A673 (cell line): ENCODE measurements around the gene XKR7. TPM values are rescaled to one million over a fixed set of nuclear protein-coding genes. Genes with fewer than 3 reads are reported as not detected.
"Not testable (repeated sequence)": the region's sequence is repeated elsewhere in the genome, so short reads cannot be mapped to it uniquely, and the experiment has no call there.

ENCODE experiments used
- BruUV-seq: library from RNA; stranded (reverse); fragments of 400-500 nt; replicated peaks from 2 replicates; lab custom pipeline; 2021; lab: Mats Ljungman, UMichigan
- CTCF ChIA-PET: fragments of 300-600 bp; sonication (Branson Sonifier 250); formaldehyde crosslinking; loops from one replicate; lab custom pipeline; 2022; ENCODE audit warnings: antibody characterized with exemption; lab: Charles Lee
- POLR2A ChIA-PET: fragments of 300-600 bp; sonication (Branson Sonifier 250); formaldehyde crosslinking; loops from one replicate; lab custom pipeline; 2022; ENCODE audit warnings: antibody characterized with exemption; ENCODE audit not compliant: low non-redundant PET; lab: Charles Lee
- DNase-seq: peaks from one replicate; pipeline ENCODE4 v3.0.0-alpha.2; 2015; ENCODE audit warnings: low spot score
- H3K27ac ChIP-seq: fragments of 200-600 bp; sonication (generic); 2 replicates; pipeline ENCODE4 v1.5.1; 2016; ENCODE audit warnings: mixed run types, low read depth, mild to moderate bottlenecking, mixed read lengths, antibody characterized with exemption, low read length; ENCODE audit not compliant: poor library complexity, severe bottlenecking
- H3K27me3 ChIP-seq: fragments of 200-600 bp; sonication (generic); replicated peaks from 2 replicates; pipeline ENCODE4 v1.6.1; 2017; ENCODE audit warnings: mixed run types, low read depth, mild to moderate bottlenecking, mixed read lengths, antibody characterized with exemption, low read length; ENCODE audit not compliant: insufficient read depth, poor library complexity
- H3K36me3 ChIP-seq: fragments of 200-600 bp; sonication (generic); 2 replicates; pipeline ENCODE4 v1.6.1; 2016; ENCODE audit warnings: mixed run types, mild to moderate bottlenecking, mixed read lengths, antibody characterized with exemption, low read length; ENCODE audit not compliant: insufficient read depth, poor library complexity, severe bottlenecking
- H3K4me1 ChIP-seq: fragments of 200-600 bp; sonication (generic); 2 replicates; pipeline ENCODE4 v1.6.1; 2017; ENCODE audit warnings: mixed run types, mild to moderate bottlenecking, mixed read lengths, antibody characterized with exemption, low read length; ENCODE audit not compliant: insufficient read depth, poor library complexity, severe bottlenecking
- H3K4me3 ChIP-seq: fragments of 200-600 bp; sonication (generic); 2 replicates; pipeline ENCODE4 v1.5.1; 2016; ENCODE audit warnings: low read depth, mixed run types, mild to moderate bottlenecking, mixed read lengths, low read length; ENCODE audit not compliant: poor library complexity, severe bottlenecking
- H3K9me3 ChIP-seq: fragments of 200-600 bp; sonication (generic); 2 replicates; pipeline ENCODE4 v1.6.1; 2016; ENCODE audit warnings: mixed run types, low read depth, mild to moderate bottlenecking, mixed read lengths, antibody characterized with exemption, low read length; ENCODE audit not compliant: poor library complexity, severe bottlenecking
- EZH2 ChIP-seq: fragments of 200-600 bp; sonication (generic); IDR thresholded peaks from 2 replicates; pipeline ENCODE4 v1.6.1; 2017; ENCODE audit warnings: borderline replicate concordance, low read depth, mild to moderate bottlenecking, mixed read lengths, antibody characterized with exemption, low read length; ENCODE audit not compliant: poor library complexity, severe bottlenecking
- intact Hi-C: fragments of 100-400 bp; cut with micrococcal nuclease; formaldehyde crosslinking; loops from one replicate; pipeline ENCODE4 v1.10.0; 2022; ENCODE audit not compliant: unreplicated experiment
- total RNA-seq: library from RNA; stranded (reverse); gene quantifications from 2 replicates; pipeline ENCODE4 v1.2.3, GENCODE V29; 2021
- TF ChIP-seq, protein P1 (sequence below): fragments of 300-800, 200-600 bp; sonication (generic); conservative IDR thresholded peaks from 2 replicates; pipeline ENCODE4 v1.5.1; 2017; ENCODE audit warnings: low read depth, mild to moderate bottlenecking, antibody characterized with exemption, low read length, moderate library complexity, mixed read lengths

XKR7 gene
- total RNA-seq, 1 experiment from 2014 or later, result not detected

DNA sequence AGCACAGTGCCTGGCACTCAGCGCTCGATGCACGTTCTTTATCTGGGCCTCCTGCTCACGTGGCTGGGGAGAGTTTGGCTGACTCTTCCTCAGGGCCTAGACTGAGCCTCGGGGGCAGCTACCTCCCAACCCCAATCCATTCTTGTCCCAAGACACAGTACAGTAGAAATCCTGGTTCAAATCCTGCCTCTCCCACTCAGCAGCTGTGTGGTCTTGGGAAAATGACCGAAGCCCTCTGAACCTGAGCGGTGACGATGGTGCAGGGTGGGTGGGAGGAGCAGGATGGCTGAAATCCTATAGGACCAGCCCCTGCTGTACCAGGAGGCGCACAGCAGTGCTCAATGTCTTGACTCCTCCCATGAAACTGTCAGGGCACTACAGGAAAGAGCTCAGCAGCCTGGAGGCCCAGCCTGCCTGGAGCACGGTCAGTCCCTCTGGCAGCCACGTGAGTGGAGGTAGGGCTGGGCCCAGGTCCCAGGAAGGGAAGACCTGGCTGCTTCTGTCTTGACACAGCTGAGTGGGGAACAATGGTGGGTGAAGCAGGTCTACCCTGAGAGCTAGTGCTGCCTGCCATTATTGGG lies 47.6 kb upstream of the XKR7 start:
- H3K27me3 ChIP-seq, result no peaks in the 10 kb centered on the region
- no TSS peak for BruUV-seq

DNA sequence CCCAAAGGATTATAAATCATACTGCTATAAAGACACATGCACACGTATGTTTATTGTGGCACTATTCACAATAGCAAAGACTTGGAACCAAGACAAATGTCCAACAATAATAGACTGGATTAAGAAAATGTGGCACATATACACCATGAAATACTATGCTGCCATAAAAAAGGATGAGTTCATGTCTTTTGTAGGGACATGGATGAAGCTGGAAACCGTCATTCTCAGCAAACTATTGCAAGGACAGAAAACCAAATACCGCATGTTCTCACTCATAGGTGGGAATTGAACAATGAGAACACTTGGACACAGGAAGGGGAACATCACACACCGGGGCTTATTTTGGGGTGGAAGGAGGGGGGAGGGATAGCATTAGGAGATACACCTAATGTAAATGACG lies 46.5 kb upstream of the XKR7 start:
- H3K36me3 ChIP-seq, H3K9me3 ChIP-seq, H3K4me3 ChIP-seq, H3K27me3 ChIP-seq, H3K4me1 ChIP-seq, BruUV-seq, DNase-seq, H3K27ac ChIP-seq, intact Hi-C loops, POLR2A ChIA-PET: not testable (repeated sequence)
- CTCF ChIA-PET, result interaction anchor here (0.7 kb wide), 1 partner anchor 747 kb away, joined by 5 read pairs; no protein-coding TSS in a partner anchor

More for the DNA sequence above, 47.6 kb upstream of the XKR7 start:
- TF ChIP-seq EZH2, result no peak
- Histone ChIP-seq H3K27ac (no peak overlapping the region), H3K4me3 (no peak overlapping the region), H3K36me3 (no peaks in the 10 kb centered on the region), H3K4me1 (no peaks in the 10 kb centered on the region), H3K9me3 (no peaks in the 10 kb centered on the region)
- CTCF ChIA-PET, result no interaction called here
- POLR2A ChIA-PET, result no interaction called here
- no peak for DNase-seq
- intact Hi-C loops, result no loop called here

DNA sequence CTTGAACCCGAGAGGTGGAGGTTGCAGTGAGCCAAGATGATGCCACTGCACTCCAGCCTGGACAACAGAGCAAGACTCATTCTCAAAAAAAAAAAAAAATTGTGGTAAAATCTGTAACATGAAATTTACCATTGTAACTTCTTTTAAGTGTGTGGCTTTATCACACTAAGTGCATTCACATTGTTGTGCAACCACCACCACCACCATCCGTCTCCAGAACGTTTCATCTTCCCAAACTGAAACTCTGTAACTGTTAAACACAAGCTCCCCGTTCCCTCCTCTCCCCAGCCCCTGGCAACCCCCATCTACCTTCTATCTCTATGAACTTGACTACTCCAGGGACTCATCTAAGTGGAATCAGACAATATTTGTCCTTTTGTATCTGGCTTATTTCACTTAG lies 45.8 kb upstream of the XKR7 start:
- no peak overlapping the region for H3K27ac ChIP-seq
- CTCF ChIA-PET, result interaction anchor here (0.7 kb wide), 1 partner anchor 746 kb away, joined by 5 read pairs; no protein-coding TSS in a partner anchor
- H3K36me3 ChIP-seq, result no peaks in the 10 kb centered on the region
- intact Hi-C loops, result no loop called here
- no peaks in the 10 kb centered on the region for H3K27me3 ChIP-seq
- no peaks in the 10 kb centered on the region for H3K9me3 ChIP-seq
- no peak overlapping the region for H3K4me3 ChIP-seq
- H3K4me1 ChIP-seq, result no peaks in the 10 kb centered on the region
- POLR2A ChIA-PET, result interaction anchor here (0.7 kb wide), 2 partner anchors 28 to 120 kb away, joined by 3 to 5 read pairs; no protein-coding TSS in a partner anchor
- BruUV-seq, result no TSS peak
- no peak for TF ChIP-seq EZH2
- TF ChIP-seq, protein P1, sequence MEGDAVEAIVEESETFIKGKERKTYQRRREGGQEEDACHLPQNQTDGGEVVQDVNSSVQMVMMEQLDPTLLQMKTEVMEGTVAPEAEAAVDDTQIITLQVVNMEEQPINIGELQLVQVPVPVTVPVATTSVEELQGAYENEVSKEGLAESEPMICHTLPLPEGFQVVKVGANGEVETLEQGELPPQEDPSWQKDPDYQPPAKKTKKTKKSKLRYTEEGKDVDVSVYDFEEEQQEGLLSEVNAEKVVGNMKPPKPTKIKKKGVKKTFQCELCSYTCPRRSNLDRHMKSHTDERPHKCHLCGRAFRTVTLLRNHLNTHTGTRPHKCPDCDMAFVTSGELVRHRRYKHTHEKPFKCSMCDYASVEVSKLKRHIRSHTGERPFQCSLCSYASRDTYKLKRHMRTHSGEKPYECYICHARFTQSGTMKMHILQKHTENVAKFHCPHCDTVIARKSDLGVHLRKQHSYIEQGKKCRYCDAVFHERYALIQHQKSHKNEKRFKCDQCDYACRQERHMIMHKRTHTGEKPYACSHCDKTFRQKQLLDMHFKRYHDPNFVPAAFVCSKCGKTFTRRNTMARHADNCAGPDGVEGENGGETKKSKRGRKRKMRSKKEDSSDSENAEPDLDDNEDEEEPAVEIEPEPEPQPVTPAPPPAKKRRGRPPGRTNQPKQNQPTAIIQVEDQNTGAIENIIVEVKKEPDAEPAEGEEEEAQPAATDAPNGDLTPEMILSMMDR, result no peak
- DNase-seq, result no peak

DNA sequence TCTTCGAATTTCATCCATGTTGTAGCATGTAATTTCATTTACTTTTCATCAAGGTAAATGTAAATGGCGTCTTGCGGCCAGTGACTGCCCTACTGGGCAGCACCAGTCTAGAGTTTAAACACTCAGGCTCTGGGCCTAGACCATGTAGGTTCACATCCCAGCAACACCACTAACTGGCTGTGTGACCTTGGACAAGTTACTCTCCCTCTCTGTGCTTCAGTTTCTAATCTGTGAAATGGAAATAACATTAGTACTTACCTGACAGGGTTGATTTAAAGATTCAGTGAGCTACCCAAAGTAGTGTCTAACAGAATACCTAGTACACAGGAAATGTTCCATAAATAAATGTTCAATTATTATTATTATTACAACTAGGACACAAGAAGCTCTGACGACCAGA lies 45.4 kb upstream of the XKR7 start:
- no peak overlapping the region for H3K27ac ChIP-seq
- no peak for DNase-seq
- POLR2A ChIA-PET, result interaction anchor here (0.7 kb wide), 2 partner anchors 28 to 119 kb away, joined by 3 to 5 read pairs; no protein-coding TSS in a partner anchor

More for the DNA sequence above, 45.4 kb upstream of the XKR7 start:
- H3K4me1 ChIP-seq, result no peaks in the 10 kb centered on the region
- CTCF ChIA-PET, result no interaction called here
- H3K36me3 ChIP-seq, result no peaks in the 10 kb centered on the region
- intact Hi-C loops, result no loop called here
- no peak overlapping the region for H3K4me3 ChIP-seq
- no TSS peak for BruUV-seq
- TF ChIP-seq, protein P1, result no peak
- TF ChIP-seq EZH2, result no peak
- peaks cover under 1% of the 10 kb centered on the region for H3K27me3 ChIP-seq
- H3K9me3 ChIP-seq, result no peaks in the 10 kb centered on the region
